Measurements from ENCODE around the gene GPX8.
A peak's percentile ranks its signal among the peaks of the same experiment; 100 is the strongest.

Gene GPX8

GRCh38 chr5:55159763-55160492 lies at the start of gene GPX8:
Gene GPX8 (plus strand): TSS chr5:55160171. CDS start chr5:55160193, 22 bp downstream.
- Mint-ChIP-seq H3K27ac (no peak within 1 kb of the TSS), H3K27me3 (peaks cover 13% of the 10 kb centered on the region)

GRCh38 chr5:55110217-55110616 lies 49.8 kb upstream of the GPX8 start:
- no peak overlapping the region for H3K27ac Mint-ChIP-seq
- no peak overlapping the region for H3K4me3 Mint-ChIP-seq
- H3K27me3 Mint-ChIP-seq: peaks cover 2% of the 10 kb centered on the region
- no peaks in the 10 kb centered on the region for H3K9me3 Mint-ChIP-seq (ENCODE audit: low read depth)
- peaks cover 2% of the 10 kb centered on the region for H3K36me3 Mint-ChIP-seq
- H3K4me1 Mint-ChIP-seq (ENCODE audit: low read depth): peaks cover 25% of the 10 kb centered on the region

More at GRCh38 chr5:55159763-55160492, at the start of gene GPX8:
- no peak within 1 kb of the TSS for H3K4me3 Mint-ChIP-seq
- no peaks in the 10 kb centered on the region for H3K9me3 Mint-ChIP-seq (ENCODE audit: low read depth)
- no peaks in the 10 kb centered on the region for H3K4me1 Mint-ChIP-seq (ENCODE audit: low read depth)
- H3K36me3 Mint-ChIP-seq: no peaks in the 10 kb centered on the region

GRCh38 chr5:55113327-55113726 lies 46.6 kb upstream of the GPX8 start:
- no peak overlapping the region for H3K27ac Mint-ChIP-seq
- H3K4me1 Mint-ChIP-seq (ENCODE audit: low read depth): peaks cover 18% of the 10 kb centered on the region
- H3K36me3 Mint-ChIP-seq: no peaks in the 10 kb centered on the region
- peaks cover 2% of the 10 kb centered on the region for H3K27me3 Mint-ChIP-seq
- H3K9me3 Mint-ChIP-seq (ENCODE audit: low read depth): no peaks in the 10 kb centered on the region
- no peak overlapping the region for H3K4me3 Mint-ChIP-seq

GRCh38 chr5:55114061-55114460 lies 45.9 kb upstream of the GPX8 start:
- Mint-ChIP-seq H3K36me3 (no peaks in the 10 kb centered on the region), H3K27me3 (peaks cover 2% of the 10 kb centered on the region), H3K4me3 (no peak overlapping the region), H3K9me3 (ENCODE audit: low read depth) (no peaks in the 10 kb centered on the region), H3K4me1 (ENCODE audit: low read depth) (peaks cover 18% of the 10 kb centered on the region), H3K27ac (no peak overlapping the region)

- Mint-ChIP-seq H3K36me3 (no peaks in the 10 kb centered on the region), H3K4me1 (ENCODE audit: low read depth) (peaks cover 2% of the 10 kb centered on the region), H3K9me3 (ENCODE audit: low read depth) (no peaks in the 10 kb centered on the region), H3K4me3 (no peak overlapping the region), H3K27me3 (no peaks in the 10 kb centered on the region), H3K27ac (no peak overlapping the region)
Measured at GRCh38 chr5:55123365-55123764, 36.6 kb upstream of the GPX8 start.

- H3K36me3 Mint-ChIP-seq: peaks cover 24% of the 10 kb centered on the region
- H3K4me1 Mint-ChIP-seq (ENCODE audit: low read depth): peaks cover 19% of the 10 kb centered on the region
- H3K27me3 Mint-ChIP-seq: peaks cover 2% of the 10 kb centered on the region
- H3K9me3 Mint-ChIP-seq (ENCODE audit: low read depth): peaks cover 25% of the 10 kb centered on the region
- peak overlapping the region; percentile 2 for H3K27ac Mint-ChIP-seq
- peak overlapping the region; percentile 1 for H3K4me3 Mint-ChIP-seq
Measured at GRCh38 chr5:55134053-55134722, 25.8 kb upstream of the GPX8 start.

- H3K36me3 Mint-ChIP-seq: peaks cover 10% of the 10 kb centered on the region
- H3K4me1 Mint-ChIP-seq (ENCODE audit: low read depth): peaks cover 29% of the 10 kb centered on the region
- H3K9me3 Mint-ChIP-seq (ENCODE audit: low read depth): peaks cover 9% of the 10 kb centered on the region
- no peak overlapping the region for H3K4me3 Mint-ChIP-seq
- H3K27me3 Mint-ChIP-seq: peaks cover 2% of the 10 kb centered on the region
- no peak overlapping the region for H3K27ac Mint-ChIP-seq
Measured at GRCh38 chr5:55136521-55136920, 23.4 kb upstream of the GPX8 start.

GRCh38 chr5:55140908-55141665 lies 18.9 kb upstream of the GPX8 start:
- no peak overlapping the region for H3K27ac Mint-ChIP-seq

GRCh38 chr5:55141945-55142690 lies 17.9 kb upstream of the GPX8 start:
- peaks cover 28% of the 10 kb centered on the region for H3K4me1 Mint-ChIP-seq (ENCODE audit: low read depth)

More at GRCh38 chr5:55140908-55141665, 18.9 kb upstream of the GPX8 start:
- peaks cover 5% of the 10 kb centered on the region for H3K27me3 Mint-ChIP-seq
- H3K4me3 Mint-ChIP-seq: no peak overlapping the region
- H3K9me3 Mint-ChIP-seq (ENCODE audit: low read depth): no peaks in the 10 kb centered on the region
- H3K4me1 Mint-ChIP-seq (ENCODE audit: low read depth): peaks cover 22% of the 10 kb centered on the region
- peaks cover 3% of the 10 kb centered on the region for H3K36me3 Mint-ChIP-seq

GRCh38 chr5:55143624-55144023 lies 16.3 kb upstream of the GPX8 start:
- H3K4me1 Mint-ChIP-seq (ENCODE audit: low read depth): peaks cover 28% of the 10 kb centered on the region
- no peaks in the 10 kb centered on the region for H3K36me3 Mint-ChIP-seq
- H3K27me3 Mint-ChIP-seq: peaks cover 3% of the 10 kb centered on the region
- H3K4me3 Mint-ChIP-seq: no peak overlapping the region
- H3K27ac Mint-ChIP-seq: no peak overlapping the region
- no peaks in the 10 kb centered on the region for H3K9me3 Mint-ChIP-seq (ENCODE audit: low read depth)

More at GRCh38 chr5:55141945-55142690, 17.9 kb upstream of the GPX8 start:
- H3K9me3 Mint-ChIP-seq (ENCODE audit: low read depth): no peaks in the 10 kb centered on the region
- H3K27me3 Mint-ChIP-seq: peaks cover 5% of the 10 kb centered on the region
- no peak overlapping the region for H3K27ac Mint-ChIP-seq
- peak overlapping the region; percentile 44 for H3K4me3 Mint-ChIP-seq
- peaks cover 3% of the 10 kb centered on the region for H3K36me3 Mint-ChIP-seq

GRCh38 chr5:55146080-55146479 lies 13.9 kb upstream of the GPX8 start:
- H3K27ac Mint-ChIP-seq: no peak overlapping the region
- H3K27me3 Mint-ChIP-seq: peaks cover 6% of the 10 kb centered on the region
- H3K4me3 Mint-ChIP-seq: no peak overlapping the region
- H3K36me3 Mint-ChIP-seq: no peaks in the 10 kb centered on the region
- H3K4me1 Mint-ChIP-seq (ENCODE audit: low read depth): peaks cover 23% of the 10 kb centered on the region
- no peaks in the 10 kb centered on the region for H3K9me3 Mint-ChIP-seq (ENCODE audit: low read depth)

GRCh38 chr5:55146543-55147151 lies 13.3 kb upstream of the GPX8 start:
- Mint-ChIP-seq H3K9me3 (ENCODE audit: low read depth) (no peaks in the 10 kb centered on the region), H3K4me3 (no peak overlapping the region), H3K36me3 (no peaks in the 10 kb centered on the region), H3K27ac (no peak overlapping the region), H3K27me3 (peaks cover 6% of the 10 kb centered on the region), H3K4me1 (ENCODE audit: low read depth) (peaks cover 17% of the 10 kb centered on the region)

GRCh38 chr5:55149308-55149795 lies 10.6 kb upstream of the GPX8 start:
- peaks cover 9% of the 10 kb centered on the region for H3K27me3 Mint-ChIP-seq
- no peak overlapping the region for H3K27ac Mint-ChIP-seq
- no peak overlapping the region for H3K4me3 Mint-ChIP-seq
- H3K9me3 Mint-ChIP-seq (ENCODE audit: low read depth): no peaks in the 10 kb centered on the region
- H3K36me3 Mint-ChIP-seq: no peaks in the 10 kb centered on the region
- H3K4me1 Mint-ChIP-seq (ENCODE audit: low read depth): peaks cover 7% of the 10 kb centered on the region

All from activated naive CD8-positive, alpha-beta T cell (primary cell).